HepG2 (cell line): ENCODE results near the gene HDAC3. TPM values are rescaled to one million over a fixed set of nuclear protein-coding genes. Genes with fewer than 3 reads are reported as not detected.
A peak's percentile ranks its signal among the peaks of the same experiment; 100 is the strongest.

ENCODE experiments used
- FLYWCH1 ChIP-seq: sonication (generic); formaldehyde crosslinking; IDR thresholded peaks from 2 replicates; pipeline ENCODE4 v1.8.1; 2023; ENCODE audit warnings: mild to moderate bottlenecking, missing genetic modification reagents
- GABPA ChIP-seq, 2 experiments: IDR thresholded peaks; 2 replicates each; pipeline ENCODE4 v1.6.1; 2011 to 2016; ENCODE audit warnings: low read depth in 2 of 2, low read length in 1 of 2, missing biosample characterization in 1 of 2, missing genetic modification characterization in 1 of 2
- GMEB2 ChIP-seq: IDR thresholded peaks from 2 replicates; pipeline ENCODE4 v1.6.1; 2016; ENCODE audit warnings: missing biosample characterization, missing genetic modification reagents, low read depth
- KDM5A ChIP-seq: fragments of 200-600 bp; sonication (generic); IDR thresholded peaks from 2 replicates; pipeline ENCODE4 v1.7.0; 2018; ENCODE audit warnings: antibody characterized with exemption, mild to moderate bottlenecking, low read length, borderline replicate concordance
- LCORL ChIP-seq, 2 experiments: fragments of 450-650 bp in 1 of 2; sonication (generic) in 1 of 2; formaldehyde crosslinking in 1 of 2; IDR thresholded peaks; 2 replicates each; pipeline versions ENCODE4 v1.5.0 to v1.6.1; 2017 to 2020; ENCODE audit warnings: antibody characterized with exemption in 1 of 2, missing genetic modification reagents in 1 of 2
- RXRB ChIP-seq: IDR thresholded peaks from 2 replicates; pipeline ENCODE4 v1.6.1; 2016; ENCODE audit warnings: borderline replicate concordance, missing genetic modification reagents, missing compliant biosample characterization
- ZBTB4 ChIP-seq: sonication (generic); formaldehyde crosslinking; IDR thresholded peaks from 2 replicates; pipeline ENCODE4 v1.4.0; 2020; ENCODE audit warnings: missing genetic modification reagents, mild to moderate bottlenecking, borderline replicate concordance
- ZFY ChIP-seq: sonication (generic); formaldehyde crosslinking; IDR thresholded peaks from 2 replicates; pipeline ENCODE4 v1.4.0; 2020; ENCODE audit warnings: missing genetic modification reagents
- ZNF138 ChIP-seq: sonication (generic); formaldehyde crosslinking; IDR thresholded peaks from 2 replicates; pipeline ENCODE4 v1.5.0; 2020; ENCODE audit warnings: mild to moderate bottlenecking, low read depth, missing genetic modification reagents
- ZNF563 ChIP-seq: sonication (generic); formaldehyde crosslinking; IDR thresholded peaks from 2 replicates; pipeline ENCODE4 v1.8.0; 2022; ENCODE audit warnings: mild to moderate bottlenecking, moderate library complexity, missing genetic modification reagents
- ZNF605 ChIP-seq: sonication (generic); formaldehyde crosslinking; IDR thresholded peaks from 2 replicates; pipeline ENCODE4 v1.8.0; 2022; ENCODE audit warnings: mild to moderate bottlenecking, missing genetic modification reagents
- ZNF766 ChIP-seq: sonication (generic); formaldehyde crosslinking; IDR thresholded peaks from 2 replicates; pipeline ENCODE4 v1.5.0; 2020; ENCODE audit warnings: missing genetic modification reagents, borderline replicate concordance
- ZSCAN22 ChIP-seq: sonication (generic); formaldehyde crosslinking; IDR thresholded peaks from 2 replicates; pipeline ENCODE4 v1.4.0; 2020; ENCODE audit warnings: mild to moderate bottlenecking, missing genetic modification reagents
- polyA plus RNA-seq, 8 experiments: library from polyadenylated mRNA; depleted of rRNA in 3 of 8; stranded (reverse) in 7 of 8; unstranded in 1 of 8; fragments of >200 nt; fragmentation: Illumina TruSeq in 4 of 8; extraction: Trizol in 4 of 8; gene quantifications; 2 replicates each; pipeline versions ENCODE4 v1.2.1 to v1.2.3, GENCODE V29; 2011 to 2016; ENCODE audit warnings: low read depth in 4 of 8, missing spikeins in 1 of 8, mixed read lengths in 1 of 8; ENCODE audit not compliant: insufficient read depth in 1 of 8
- total RNA-seq, 5 experiments: library from RNA; depleted of rRNA; stranded (reverse); fragments of >200 nt; fragmentation: Illumina TruSeq; extraction: Trizol; gene quantifications; 2 replicates each; pipeline ENCODE4 v1.2.3, GENCODE V29; 2016; ENCODE audit warnings: low read depth in 1 of 5
- TF ChIP-seq, protein P1 (sequence below): sonication (generic); formaldehyde crosslinking; IDR thresholded peaks from 2 replicates; pipeline ENCODE4 v1.5.1; 2020; ENCODE audit warnings: missing genetic modification reagents, mild to moderate bottlenecking, borderline replicate concordance
- TF ChIP-seq, protein P2 (sequence below): sonication (generic); formaldehyde crosslinking; IDR thresholded peaks from 2 replicates; pipeline ENCODE4 v1.4.0; 2020; ENCODE audit warnings: missing genetic modification reagents, borderline replicate concordance

HDAC3 gene
- total and polyA plus RNA-seq, 2 of the 13 experiments (the other 11 are each of a cell fraction or from before 2014, with no cell fraction given), result 84.0 to 94.1 TPM

GRCh38 chr5:141618804-141619554 is 17.7 kb downstream of the HDAC3 start, which contains the start of gene DIAPH1 (continued):
- peak; percentile 51; the same call in 1 of the 2 replicates for TF ChIP-seq RXRB
- 0 out of 2 replicates have a peak, but pooled peaks have one; percentile 51 for TF ChIP-seq ZFY (CRISPR knock-in tag)
- TF ChIP-seq, protein P1, sequence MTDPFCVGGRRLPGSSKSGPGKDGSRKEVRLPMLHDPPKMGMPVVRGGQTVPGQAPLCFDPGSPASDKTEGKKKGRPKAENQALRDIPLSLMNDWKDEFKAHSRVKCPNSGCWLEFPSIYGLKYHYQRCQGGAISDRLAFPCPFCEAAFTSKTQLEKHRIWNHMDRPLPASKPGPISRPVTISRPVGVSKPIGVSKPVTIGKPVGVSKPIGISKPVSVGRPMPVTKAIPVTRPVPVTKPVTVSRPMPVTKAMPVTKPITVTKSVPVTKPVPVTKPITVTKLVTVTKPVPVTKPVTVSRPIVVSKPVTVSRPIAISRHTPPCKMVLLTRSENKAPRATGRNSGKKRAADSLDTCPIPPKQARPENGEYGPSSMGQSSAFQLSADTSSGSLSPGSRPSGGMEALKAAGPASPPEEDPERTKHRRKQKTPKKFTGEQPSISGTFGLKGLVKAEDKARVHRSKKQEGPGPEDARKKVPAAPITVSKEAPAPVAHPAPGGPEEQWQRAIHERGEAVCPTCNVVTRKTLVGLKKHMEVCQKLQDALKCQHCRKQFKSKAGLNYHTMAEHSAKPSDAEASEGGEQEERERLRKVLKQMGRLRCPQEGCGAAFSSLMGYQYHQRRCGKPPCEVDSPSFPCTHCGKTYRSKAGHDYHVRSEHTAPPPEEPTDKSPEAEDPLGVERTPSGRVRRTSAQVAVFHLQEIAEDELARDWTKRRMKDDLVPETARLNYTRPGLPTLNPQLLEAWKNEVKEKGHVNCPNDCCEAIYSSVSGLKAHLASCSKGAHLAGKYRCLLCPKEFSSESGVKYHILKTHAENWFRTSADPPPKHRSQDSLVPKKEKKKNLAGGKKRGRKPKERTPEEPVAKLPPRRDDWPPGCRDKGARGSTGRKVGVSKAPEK (CRISPR knock-in tag), result no peak
- 0 out of 2 replicates have a peak, but pooled peaks have one; percentile 23 for TF ChIP-seq ZNF605 (CRISPR knock-in tag)
- TF ChIP-seq ZNF138 (CRISPR knock-in tag), result no peak
- no peak for TF ChIP-seq ZNF563 (CRISPR knock-in tag)
- peak; percentile 65 for TF ChIP-seq GABPA (IDR thresholded peaks at IDR 0.05; ENCODE audit: low read depth, low read length)
- peak; percentile 89 for TF ChIP-seq GABPA (CRISPR knock-in tag; IDR thresholded peaks at IDR 0.05; ENCODE audit: low read depth)
- peak; percentile 63; the same call in 1 of the 2 replicates for TF ChIP-seq GMEB2 (CRISPR knock-in tag)
- 0 out of 2 replicates have a peak, but pooled peaks have one; percentile 57 for TF ChIP-seq ZNF766 (CRISPR knock-in tag)
- no peak for TF ChIP-seq LCORL (IDR thresholded peaks at IDR 0.05)
- TF ChIP-seq LCORL (CRISPR knock-in tag; IDR thresholded peaks at IDR 0.05), result peak; percentile 75
- TF ChIP-seq, protein P2, sequence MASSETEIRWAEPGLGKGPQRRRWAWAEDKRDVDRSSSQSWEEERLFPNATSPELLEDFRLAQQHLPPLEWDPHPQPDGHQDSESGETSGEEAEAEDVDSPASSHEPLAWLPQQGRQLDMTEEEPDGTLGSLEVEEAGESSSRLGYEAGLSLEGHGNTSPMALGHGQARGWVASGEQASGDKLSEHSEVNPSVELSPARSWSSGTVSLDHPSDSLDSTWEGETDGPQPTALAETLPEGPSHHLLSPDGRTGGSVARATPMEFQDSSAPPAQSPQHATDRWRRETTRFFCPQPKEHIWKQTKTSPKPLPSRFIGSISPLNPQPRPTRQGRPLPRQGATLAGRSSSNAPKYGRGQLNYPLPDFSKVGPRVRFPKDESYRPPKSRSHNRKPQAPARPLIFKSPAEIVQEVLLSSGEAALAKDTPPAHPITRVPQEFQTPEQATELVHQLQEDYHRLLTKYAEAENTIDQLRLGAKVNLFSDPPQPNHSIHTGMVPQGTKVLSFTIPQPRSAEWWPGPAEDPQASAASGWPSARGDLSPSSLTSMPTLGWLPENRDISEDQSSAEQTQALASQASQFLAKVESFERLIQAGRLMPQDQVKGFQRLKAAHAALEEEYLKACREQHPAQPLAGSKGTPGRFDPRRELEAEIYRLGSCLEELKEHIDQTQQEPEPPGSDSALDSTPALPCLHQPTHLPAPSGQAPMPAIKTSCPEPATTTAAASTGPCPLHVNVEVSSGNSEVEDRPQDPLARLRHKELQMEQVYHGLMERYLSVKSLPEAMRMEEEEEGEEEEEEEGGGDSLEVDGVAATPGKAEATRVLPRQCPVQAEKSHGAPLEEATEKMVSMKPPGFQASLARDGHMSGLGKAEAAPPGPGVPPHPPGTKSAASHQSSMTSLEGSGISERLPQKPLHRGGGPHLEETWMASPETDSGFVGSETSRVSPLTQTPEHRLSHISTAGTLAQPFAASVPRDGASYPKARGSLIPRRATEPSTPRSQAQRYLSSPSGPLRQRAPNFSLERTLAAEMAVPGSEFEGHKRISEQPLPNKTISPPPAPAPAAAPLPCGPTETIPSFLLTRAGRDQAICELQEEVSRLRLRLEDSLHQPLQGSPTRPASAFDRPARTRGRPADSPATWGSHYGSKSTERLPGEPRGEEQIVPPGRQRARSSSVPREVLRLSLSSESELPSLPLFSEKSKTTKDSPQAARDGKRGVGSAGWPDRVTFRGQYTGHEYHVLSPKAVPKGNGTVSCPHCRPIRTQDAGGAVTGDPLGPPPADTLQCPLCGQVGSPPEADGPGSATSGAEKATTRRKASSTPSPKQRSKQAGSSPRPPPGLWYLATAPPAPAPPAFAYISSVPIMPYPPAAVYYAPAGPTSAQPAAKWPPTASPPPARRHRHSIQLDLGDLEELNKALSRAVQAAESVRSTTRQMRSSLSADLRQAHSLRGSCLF (CRISPR knock-in tag), result no peak
- no peak for TF ChIP-seq FLYWCH1 (CRISPR knock-in tag)
- no peak for TF ChIP-seq ZSCAN22
- TF ChIP-seq KDM5A, result no peak
- no peak for TF ChIP-seq ZBTB4 (CRISPR knock-in tag)
